Ectodermal cell (in vitro differentiated cells): ENCODE measurements around the gene MB21D2. TPM values are rescaled to one million over a fixed set of nuclear protein-coding genes. Genes with fewer than 3 reads are reported as not detected.
"Not testable (repeated sequence)": the region's sequence is repeated elsewhere in the genome, so short reads cannot be mapped to it uniquely, and the experiment has no call there.

Experiments used
- H3K27ac ChIP-seq: 2 replicates; pipeline ENCODE4 v1.7.0; 2013; ENCODE audit warnings: mild to moderate bottlenecking, low read depth, low read length; ENCODE audit not compliant: insufficient read depth, poor library complexity, severe bottlenecking
- H3K27me3 ChIP-seq: 2 replicates; pipeline ENCODE4 v1.7.0; 2013; ENCODE audit warnings: mild to moderate bottlenecking, low read length; ENCODE audit not compliant: insufficient read depth, control insufficient read depth, poor library complexity, severe bottlenecking
- H3K36me3 ChIP-seq: one replicate; pipeline ENCODE4 v1.7.0; 2013; ENCODE audit warnings: low read length; ENCODE audit not compliant: control insufficient read depth, insufficient read depth
- H3K4me1 ChIP-seq: one replicate; pipeline ENCODE4 v1.7.0; 2013; ENCODE audit warnings: low read length; ENCODE audit not compliant: control insufficient read depth, insufficient read depth
- H3K4me3 ChIP-seq: 2 replicates; pipeline ENCODE4 v1.7.0; 2013; ENCODE audit warnings: low read depth, low read length, control low read depth; ENCODE audit not compliant: insufficient read depth
- H3K9me3 ChIP-seq: 2 replicates; pipeline ENCODE4 v1.7.0; 2013; ENCODE audit warnings: mild to moderate bottlenecking, low read length, moderate library complexity; ENCODE audit not compliant: control insufficient read depth
- WGBS, 2 experiments: methylation state at CpG; one replicate each; pipeline ENCODE4 v1.1.7; 2013; ENCODE audit warnings: missing lambda C conversion rate in 2 of 2; 5-methylcytosine and 5-hydroxymethylcytosine counted together
- polyA plus RNA-seq, 4 experiments: library from polyadenylated mRNA; stranded (reverse); fragments of 50-300 nt; gene quantifications; one replicate each; pipeline ENCODE4 v1.2.3, GENCODE V29; 2013

The MB21D2 gene
- 7.5 TPM for polyA plus RNA-seq (2013, experiment 1 of 4)
- polyA plus RNA-seq (2013, experiment 2 of 4) = 8.5 TPM
- 5.5 TPM for polyA plus RNA-seq (2013, experiment 3 of 4)
- 6.4 TPM for polyA plus RNA-seq (2013, experiment 4 of 4)

- 0 to 1% methylated on average over 66 of the region's 66 CpGs for WGBS, 2 experiments
- no peaks in the 10 kb centered on the region for H3K9me3 ChIP-seq
- H3K36me3 ChIP-seq = no peaks in the 10 kb centered on the region
- peak within 1 kb of the TSS; percentile 60 for H3K27ac ChIP-seq
- peaks cover 28% of the 10 kb centered on the region for H3K27me3 ChIP-seq
- H3K4me3 ChIP-seq = peak within 1 kb of the TSS; percentile 86
- peaks cover 5% of the 10 kb centered on the region for H3K4me1 ChIP-seq
Measured at GRCh38 chr3:192917404-192918274, at the start of gene MB21D2. Gene MB21D2, minus strand, starts transcription at chr3:192917856. Its CDS starts 16 bp downstream, at chr3:192917840.

- H3K4me1 ChIP-seq, H3K4me3 ChIP-seq, H3K36me3 ChIP-seq, H3K9me3 ChIP-seq, H3K27ac ChIP-seq, H3K27me3 ChIP-seq: not testable (repeated sequence)
- WGBS, 2 experiments = 90 to 93% methylated on average over 17 to 20 of the region's 21 CpGs
Measured at GRCh38 chr3:192964959-192965719, 47.5 kb upstream of the MB21D2 start.

- no peak overlapping the region for H3K27ac ChIP-seq
- no peaks in the 10 kb centered on the region for H3K9me3 ChIP-seq
- H3K4me1 ChIP-seq = no peaks in the 10 kb centered on the region
- WGBS, 2 experiments = 80 to 94% methylated on average over 3 of the region's 3 CpGs
- H3K4me3 ChIP-seq = no peak overlapping the region
- no peaks in the 10 kb centered on the region for H3K36me3 ChIP-seq
- H3K27me3 ChIP-seq = no peaks in the 10 kb centered on the region
Measured at GRCh38 chr3:192959773-192960172, 42.1 kb upstream of the MB21D2 start.

- no peak overlapping the region for H3K27ac ChIP-seq
- no peaks in the 10 kb centered on the region for H3K27me3 ChIP-seq
- no peaks in the 10 kb centered on the region for H3K4me1 ChIP-seq
- H3K4me3 ChIP-seq = no peak overlapping the region
- no peaks in the 10 kb centered on the region for H3K9me3 ChIP-seq
- H3K36me3 ChIP-seq = no peaks in the 10 kb centered on the region
Measured at GRCh38 chr3:192958219-192958872, 40.7 kb upstream of the MB21D2 start.

GRCh38 chr3:192957441-192958021 is 39.9 kb upstream of the MB21D2 start:
- Histone ChIP-seq H3K4me1 (no peaks in the 10 kb centered on the region), H3K4me3 (no peak overlapping the region), H3K27me3 (no peaks in the 10 kb centered on the region), H3K27ac (no peak overlapping the region), H3K36me3 (no peaks in the 10 kb centered on the region), H3K9me3 (no peaks in the 10 kb centered on the region)
- WGBS, 2 experiments = 86 to 90% methylated on average over 5 to 6 of the region's 6 CpGs

- Histone ChIP-seq H3K27ac (no peak overlapping the region), H3K4me3 (no peak overlapping the region), H3K9me3 (no peaks in the 10 kb centered on the region), H3K36me3 (no peaks in the 10 kb centered on the region), H3K27me3 (no peaks in the 10 kb centered on the region), H3K4me1 (no peaks in the 10 kb centered on the region)
- WGBS, 2 experiments = 94 to 95% methylated on average over 5 of the region's 5 CpGs
Measured at GRCh38 chr3:192953926-192954325, 36.3 kb upstream of the MB21D2 start.

GRCh38 chr3:192947421-192947820 is 29.8 kb upstream of the MB21D2 start:
- WGBS, 2 experiments = no CpG with 5 or more reads among the region's 1 CpG
- H3K4me3 ChIP-seq = no peak overlapping the region
- no peak overlapping the region for H3K27ac ChIP-seq
- no peaks in the 10 kb centered on the region for H3K9me3 ChIP-seq
- no peaks in the 10 kb centered on the region for H3K4me1 ChIP-seq
- H3K27me3 ChIP-seq = no peaks in the 10 kb centered on the region
- no peaks in the 10 kb centered on the region for H3K36me3 ChIP-seq

- Histone ChIP-seq H3K4me3 (no peak overlapping the region), H3K4me1 (no peaks in the 10 kb centered on the region)
- 90 to 98% methylated on average over 2 of the region's 2 CpGs for WGBS, 2 experiments
Measured at GRCh38 chr3:192943393-192943792, 25.7 kb upstream of the MB21D2 start.

GRCh38 chr3:192942625-192943024 is 25.0 kb upstream of the MB21D2 start:
- 94 to 96% methylated on average over 2 of the region's 2 CpGs for WGBS, 2 experiments
- no peaks in the 10 kb centered on the region for H3K36me3 ChIP-seq

More at GRCh38 chr3:192943393-192943792, 25.7 kb upstream of the MB21D2 start:
- no peaks in the 10 kb centered on the region for H3K36me3 ChIP-seq
- no peak overlapping the region for H3K27ac ChIP-seq
- no peaks in the 10 kb centered on the region for H3K27me3 ChIP-seq
- H3K9me3 ChIP-seq = no peaks in the 10 kb centered on the region

More at GRCh38 chr3:192942625-192943024, 25.0 kb upstream of the MB21D2 start:
- no peaks in the 10 kb centered on the region for H3K4me1 ChIP-seq
- no peak overlapping the region for H3K4me3 ChIP-seq
- H3K27me3 ChIP-seq = no peaks in the 10 kb centered on the region
- no peaks in the 10 kb centered on the region for H3K9me3 ChIP-seq
- H3K27ac ChIP-seq = no peak overlapping the region
